CD4-positive, alpha-beta T cell treated with Interleukin-21 for 1 hour (primary cell): ENCODE measurements around the gene RAB33B.
"Not testable (repeated sequence)": the region's sequence is repeated elsewhere in the genome, so short reads cannot be mapped to it uniquely, and the experiment has no call there.

ENCODE experiments used
- DNase-seq: peaks from one replicate; pipeline ENCODE4 v3.0.0-alpha.2; 2020

RAB33B gene

DNA sequence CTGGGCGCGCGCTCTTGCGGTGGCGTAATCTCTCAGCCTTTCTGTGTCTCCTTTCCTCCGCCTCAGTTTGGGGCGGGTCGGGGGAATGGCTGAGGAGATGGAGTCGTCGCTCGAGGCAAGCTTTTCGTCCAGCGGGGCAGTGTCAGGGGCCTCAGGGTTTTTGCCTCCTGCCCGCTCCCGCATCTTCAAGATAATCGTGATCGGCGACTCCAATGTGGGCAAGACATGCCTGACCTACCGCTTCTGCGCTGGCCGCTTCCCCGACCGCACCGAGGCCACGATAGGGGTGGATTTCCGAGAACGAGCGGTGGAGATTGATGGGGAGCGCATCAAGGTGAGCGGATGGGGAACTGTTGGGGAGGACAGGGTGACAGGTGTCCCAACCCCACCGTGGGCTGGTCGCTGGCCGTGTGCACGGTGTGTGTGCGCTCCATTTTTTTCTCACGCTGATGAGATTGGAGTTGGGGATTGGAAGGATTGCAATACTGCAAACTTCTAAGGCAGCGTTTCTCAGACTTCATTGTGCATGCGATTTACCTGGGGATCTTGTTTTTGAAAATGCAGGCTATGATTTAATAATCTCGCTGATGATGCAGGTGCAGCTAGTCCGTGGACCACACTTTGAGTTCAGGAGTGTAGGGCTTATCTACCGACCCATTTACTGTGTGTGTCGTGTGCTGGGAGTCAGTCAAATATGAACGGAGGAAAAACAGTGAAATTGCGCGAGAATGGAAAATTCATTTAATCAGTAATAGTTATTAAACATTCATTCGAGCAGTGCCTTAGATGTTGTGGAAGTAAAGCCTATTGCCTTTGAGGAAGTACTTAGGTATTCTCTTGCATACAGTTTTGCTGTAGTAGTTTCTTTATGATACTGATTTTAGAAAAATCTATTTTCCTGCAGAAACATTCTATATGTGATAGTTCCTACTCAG lies at the start of gene RAB33B:
Gene RAB33B, plus strand, starts transcription at position 11 of the 935 bp plus-strand sequence. Its CDS starts 75 bp downstream, at position 86.
- no peak for DNase-seq

- no peak for DNase-seq
Measured at GRCh38 chr4:139410312-139410711, 43.6 kb upstream of the RAB33B start.

DNA sequence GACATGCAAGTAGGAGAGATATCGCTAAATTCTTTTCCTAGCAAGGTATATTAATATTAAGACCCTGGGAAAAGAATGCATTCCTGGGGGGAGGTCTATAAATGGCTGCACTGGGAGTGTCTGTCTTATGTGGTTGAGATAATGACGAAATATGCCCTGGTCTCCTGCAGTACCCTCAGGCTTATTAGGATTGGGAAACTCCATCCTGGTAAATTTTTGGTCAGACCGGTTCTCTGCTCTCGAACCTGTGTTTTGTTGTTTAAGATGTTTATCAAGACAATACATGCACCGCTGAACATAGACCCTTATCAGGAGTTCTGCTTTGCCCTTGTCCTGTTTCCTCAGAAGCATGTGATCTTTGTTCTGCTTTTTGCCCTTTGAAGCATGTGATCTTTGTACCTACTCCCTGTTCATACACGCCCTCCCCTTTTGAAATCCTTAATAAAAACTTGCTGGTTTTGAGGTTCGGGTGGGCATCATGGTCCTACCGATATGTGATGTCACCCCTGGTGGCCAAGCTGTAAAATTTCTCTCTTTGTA lies 39.2 kb upstream of the RAB33B start:
- not testable (repeated sequence) for DNase-seq

DNA sequence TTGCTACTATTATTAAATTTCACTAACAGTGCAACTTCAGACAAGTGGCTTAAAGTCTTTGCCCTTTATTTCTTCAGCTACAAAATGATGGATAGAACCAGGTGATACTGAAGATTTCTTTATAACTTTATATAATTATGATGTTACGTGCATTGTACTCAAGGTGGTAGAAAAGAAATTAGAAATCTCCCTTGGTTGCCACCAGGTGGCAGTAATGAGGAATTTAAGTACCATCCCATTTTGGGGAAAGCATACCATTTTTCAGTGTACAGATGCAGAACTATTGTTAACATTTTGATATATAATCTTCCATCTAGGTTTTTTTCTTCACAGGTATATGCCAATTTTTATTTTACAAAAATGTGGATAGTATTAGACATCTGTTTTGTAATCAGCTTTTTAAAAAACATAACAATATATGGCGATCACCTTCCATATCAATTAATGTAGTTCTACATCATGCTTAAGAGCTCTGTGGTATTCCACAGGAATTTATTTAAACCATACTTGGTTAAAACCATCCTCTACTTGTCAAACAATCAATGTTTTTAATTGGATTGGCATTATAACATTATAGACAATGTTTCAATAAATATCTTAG lies 37.7 kb upstream of the RAB33B start:
- peak; percentile 52 for DNase-seq

DNA sequence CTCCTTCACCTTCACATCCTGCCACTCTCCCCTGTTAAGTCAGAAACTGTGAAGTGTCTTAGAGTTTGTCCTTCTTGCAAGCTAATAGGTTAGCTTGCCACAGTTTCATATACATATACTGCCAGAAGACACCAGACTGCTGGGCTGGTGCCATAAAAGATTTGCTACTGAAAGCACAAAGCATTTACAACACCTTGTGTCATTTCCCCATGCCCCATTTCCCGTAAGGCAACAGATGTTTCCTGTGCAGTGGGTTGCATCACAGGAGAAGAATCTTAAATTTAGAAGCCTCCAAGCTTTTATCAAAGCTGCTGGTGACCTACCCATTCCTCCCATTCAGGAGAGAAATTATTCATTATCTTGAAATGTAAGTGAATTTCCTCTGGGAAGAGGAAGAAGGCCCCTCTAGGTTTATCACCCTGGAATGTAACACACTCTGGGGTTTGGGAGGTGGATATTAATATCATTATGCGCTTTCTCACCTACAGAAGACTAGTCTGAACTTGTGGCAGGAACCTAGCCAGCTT lies 34.5 kb upstream of the RAB33B start:
- peak; percentile 26 for DNase-seq

- DNase-seq = no peak
Measured at GRCh38 chr4:139420652-139421051, 33.3 kb upstream of the RAB33B start.

DNA sequence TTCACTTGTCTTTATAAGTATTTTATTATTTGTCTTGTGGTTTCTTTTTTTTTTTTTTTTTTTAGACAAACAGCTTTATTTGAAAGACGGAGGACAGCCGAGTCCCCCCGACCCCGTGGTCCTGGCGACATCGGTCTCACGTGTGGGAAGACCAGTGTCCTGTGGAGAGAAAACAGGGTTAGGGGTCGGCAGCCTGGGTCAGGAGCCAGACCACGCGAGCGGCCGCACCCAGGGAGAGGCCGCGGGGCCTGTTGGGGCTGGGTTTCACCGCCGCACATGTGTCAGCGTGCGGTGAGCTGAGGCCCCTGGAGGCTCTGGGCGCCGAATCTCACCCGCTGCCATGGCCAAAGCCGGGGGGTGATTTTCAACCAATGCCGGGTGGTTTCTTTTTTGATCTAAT lies 17.8 kb upstream of the RAB33B start:
- DNase-seq = no peak

DNA sequence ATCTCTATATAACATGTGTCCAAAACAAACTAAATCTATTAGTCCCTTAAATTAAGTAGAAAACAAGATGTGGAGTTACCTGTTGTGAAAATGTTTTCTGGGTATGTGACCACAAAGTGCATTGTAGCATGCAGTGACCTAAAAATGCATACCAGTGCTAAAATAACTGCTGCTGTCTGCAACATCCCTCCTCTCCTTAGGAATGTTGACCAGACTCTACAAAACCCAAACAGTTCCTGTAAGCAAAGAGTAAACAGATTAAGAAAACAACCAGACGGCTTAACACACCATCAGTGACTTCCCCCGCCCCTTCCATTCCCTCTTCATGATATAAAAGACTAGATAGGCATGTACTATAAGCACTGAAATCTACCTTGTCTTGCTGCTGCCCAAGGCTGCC lies 15.8 kb upstream of the RAB33B start:
- DNase-seq = no peak

GRCh38 chr4:139441029-139441428 lies 12.9 kb upstream of the RAB33B start:
- no peak for DNase-seq

DNA sequence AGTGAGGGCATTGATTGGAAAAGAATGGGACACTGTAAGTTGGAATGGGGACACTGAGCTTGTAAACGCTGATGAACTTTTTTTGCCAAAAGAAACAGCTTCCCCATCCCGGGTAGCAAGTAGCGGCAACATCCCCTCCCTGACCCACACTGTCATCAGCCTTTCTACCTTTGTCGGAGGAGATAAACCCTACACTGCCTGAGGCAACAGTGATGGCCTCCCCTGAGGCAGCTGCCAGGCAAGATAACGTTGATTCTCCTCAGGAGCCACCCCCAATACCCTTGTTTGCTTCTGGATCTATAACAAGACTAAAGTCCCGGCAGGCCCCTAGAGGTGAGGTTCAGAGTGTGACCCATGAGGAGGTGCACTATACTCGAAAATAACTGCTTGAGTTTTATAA lies 10.3 kb upstream of the RAB33B start:
- DNase-seq = no peak

DNA sequence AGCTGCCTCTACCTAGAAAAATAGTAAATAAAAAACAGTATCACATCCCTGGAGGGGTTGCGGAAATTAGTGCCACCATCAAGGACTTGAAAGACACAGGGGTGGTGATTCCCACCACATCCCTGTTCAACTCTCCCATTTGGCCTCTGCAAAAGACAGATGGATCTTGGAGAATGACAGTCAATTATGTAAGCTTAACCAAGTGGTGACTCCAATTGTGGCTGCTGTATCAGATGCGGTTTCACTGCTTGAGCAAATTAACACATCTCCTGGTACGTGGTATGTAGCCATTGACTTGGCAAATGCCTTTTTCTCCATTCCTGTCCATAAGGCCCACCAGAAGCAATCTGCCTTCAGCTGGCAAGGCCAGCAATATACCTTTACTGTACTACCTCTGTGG lies 9.0 kb upstream of the RAB33B start:
- not testable (repeated sequence) for DNase-seq

DNA sequence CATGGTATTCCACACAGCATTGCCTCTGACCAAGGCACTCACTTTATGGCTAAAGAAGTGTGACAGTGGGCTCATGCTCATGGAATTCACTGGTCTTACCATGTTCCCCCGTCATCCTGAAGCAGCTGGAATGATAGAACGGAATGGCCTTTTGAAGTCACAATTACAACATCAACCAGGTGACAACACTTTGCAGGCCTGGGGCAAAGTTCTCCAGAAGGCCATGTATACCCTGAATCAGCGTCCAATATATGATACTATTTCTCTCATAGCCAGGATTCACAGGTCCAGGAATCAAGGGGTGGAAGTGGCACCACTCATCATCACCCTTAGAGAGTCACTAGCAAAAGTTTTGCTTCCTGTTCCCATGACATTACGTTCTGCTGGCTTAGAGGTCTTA lies 6.8 kb upstream of the RAB33B start:
- DNase-seq = not testable (repeated sequence)

DNA sequence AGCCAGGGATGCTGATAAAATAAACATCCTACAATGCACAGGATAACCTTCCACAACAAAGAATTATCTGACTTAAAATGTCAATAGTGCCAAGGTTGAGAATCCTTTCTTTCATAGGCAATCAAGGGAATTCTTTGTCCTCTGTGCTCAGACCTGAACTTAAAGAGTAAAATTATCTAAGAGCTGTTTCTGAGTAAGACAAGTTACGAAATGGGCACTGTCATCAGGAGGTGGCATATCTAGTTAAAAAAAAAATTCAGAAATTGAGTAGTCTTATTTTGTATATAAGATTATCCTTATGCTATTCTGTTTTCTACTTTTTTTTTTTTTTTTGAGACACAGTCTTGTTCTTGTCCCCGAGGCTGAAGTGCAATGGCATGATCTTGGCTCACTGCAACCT lies 3.3 kb upstream of the RAB33B start:
- no peak for DNase-seq

GRCh38 chr4:139451997-139452396 lies 1.9 kb upstream of the RAB33B start:
- no peak for DNase-seq

DNA sequence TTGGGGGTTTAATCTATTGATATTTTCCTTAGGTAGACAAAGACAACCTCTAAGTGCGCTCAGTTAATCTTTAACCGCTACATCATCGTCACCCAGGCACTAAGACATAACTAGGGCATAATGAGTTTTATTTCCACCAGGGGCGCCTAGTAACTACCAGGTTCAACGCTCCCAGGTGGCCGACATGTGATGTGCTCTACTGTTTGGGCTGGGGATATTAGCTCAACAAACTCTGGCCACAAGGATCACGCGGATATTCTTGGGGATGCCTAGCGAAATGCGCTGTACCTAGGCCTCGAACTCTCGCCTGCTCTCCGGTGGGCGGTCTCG lies 915 bp upstream of the RAB33B start:
- peak; percentile 86 for DNase-seq

- peak; percentile 97 for DNase-seq
Measured at GRCh38 chr4:139453371-139454110, 380 bp upstream of the RAB33B start.

DNA sequence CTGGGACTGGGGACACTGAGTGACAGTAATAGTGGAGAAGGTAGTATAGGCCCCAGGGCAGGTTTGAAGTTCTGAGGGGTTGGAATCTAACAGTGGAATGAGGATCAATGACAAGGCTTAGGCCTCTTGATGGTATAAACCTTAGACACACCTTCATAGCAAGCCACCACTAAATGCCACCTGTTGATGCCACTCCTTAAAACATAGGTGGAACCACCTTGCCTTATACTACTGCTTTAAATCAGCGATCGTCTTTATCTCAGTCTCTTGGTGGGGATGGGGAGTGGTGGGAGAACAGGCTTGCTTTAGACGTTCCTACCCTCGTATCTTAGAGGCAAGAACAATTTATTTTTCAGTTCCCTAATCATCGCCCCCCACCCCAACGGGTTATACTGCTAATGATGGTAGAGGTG lies 1.2 kb downstream of the RAB33B start:
- DNase-seq = no peak

GRCh38 chr4:139457318-139457717 lies 3.4 kb downstream of the RAB33B start:
- DNase-seq = no peak

GRCh38 chr4:139458543-139458942 lies 4.6 kb downstream of the RAB33B start:
- DNase-seq = no peak

GRCh38 chr4:139458999-139459398 lies 5.1 kb downstream of the RAB33B start:
- DNase-seq = no peak

- DNase-seq = no peak
Measured at GRCh38 chr4:139460565-139460964, 6.6 kb downstream of the RAB33B start.

DNA sequence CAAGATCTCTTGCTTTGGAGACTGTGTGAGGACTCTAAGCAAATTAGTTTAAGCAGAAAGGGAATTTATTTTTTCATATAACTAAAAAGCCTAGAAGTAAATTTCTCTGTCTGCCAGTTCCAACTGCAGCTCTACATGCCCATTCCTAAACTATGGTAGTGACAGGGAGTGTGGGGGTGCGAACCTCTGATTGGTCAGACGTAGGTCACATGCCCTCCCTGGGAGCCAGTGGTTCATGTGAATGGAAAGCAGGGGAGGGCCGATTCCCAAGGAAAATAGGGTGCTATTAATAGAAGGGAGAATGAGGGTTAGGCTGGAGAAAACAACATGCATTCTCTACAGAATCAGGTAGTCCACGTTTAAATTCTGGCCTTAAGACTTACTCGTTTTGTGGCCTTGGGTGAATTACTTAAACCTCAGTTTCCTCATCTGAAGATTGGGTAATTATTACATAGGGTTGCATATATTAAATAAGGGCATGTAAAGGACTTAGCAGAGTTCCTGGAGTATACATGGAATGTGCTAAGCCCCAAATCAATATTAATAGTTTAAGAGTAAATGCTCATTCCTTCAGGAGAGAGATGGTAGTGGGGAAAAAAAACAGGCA lies 7.2 kb downstream of the RAB33B start:
- no peak for DNase-seq

GRCh38 chr4:139464512-139464911 lies 10.6 kb downstream of the RAB33B start:
- not testable (repeated sequence) for DNase-seq
